ENCODE measurements around the gene PLEKHG5.

PLEKHG5 gene

GRCh38 chr1:6463120-6463412, 28.4 kb downstream of the PLEKHG5 start:
- Histone ChIP-seq H3K4me1 (ENCODE audit: insufficient read depth, poor library complexity, severe bottlenecking) (no peaks in the 10 kb centered on the region), H3K27me3 (ENCODE audit: insufficient read depth, poor library complexity, severe bottlenecking) (no peaks in the 10 kb centered on the region)

GRCh38 chr1:6462412-6463119, 28.9 kb downstream of the PLEKHG5 start:
- Histone ChIP-seq H3K9me3 (ENCODE audit: severe bottlenecking) (no peaks in the 10 kb centered on the region), H3K27me3 (ENCODE audit: insufficient read depth, poor library complexity, severe bottlenecking) (no peaks in the 10 kb centered on the region), H3K27ac (ENCODE audit: poor library complexity, severe bottlenecking) (no peak overlapping the region), H3K4me3 (ENCODE audit: severe bottlenecking) (no peak overlapping the region), H3K4me1 (ENCODE audit: insufficient read depth, poor library complexity, severe bottlenecking) (no peaks in the 10 kb centered on the region), H3K36me3 (ENCODE audit: low read depth) (peaks cover 19% of the 10 kb centered on the region)
- no peak for TF ChIP-seq CTCF (IDR thresholded peaks at IDR 0.05; ENCODE audit: poor library complexity, severe bottlenecking)
- no peak for ATAC-seq (ENCODE audit: low read depth)
- DNase-seq (ENCODE audit: low spot score), result no peak

More at GRCh38 chr1:6463120-6463412, 28.4 kb downstream of the PLEKHG5 start:
- H3K9me3 ChIP-seq (ENCODE audit: severe bottlenecking), result no peaks in the 10 kb centered on the region
- no peak for DNase-seq (ENCODE audit: low spot score)
- H3K36me3 ChIP-seq (ENCODE audit: low read depth), result peaks cover 24% of the 10 kb centered on the region
- ATAC-seq (ENCODE audit: low read depth), result no peak
- no peak for TF ChIP-seq CTCF (IDR thresholded peaks at IDR 0.05; ENCODE audit: poor library complexity, severe bottlenecking)
- H3K4me3 ChIP-seq (ENCODE audit: severe bottlenecking), result no peak overlapping the region
- no peak overlapping the region for H3K27ac ChIP-seq (ENCODE audit: poor library complexity, severe bottlenecking)

DNA sequence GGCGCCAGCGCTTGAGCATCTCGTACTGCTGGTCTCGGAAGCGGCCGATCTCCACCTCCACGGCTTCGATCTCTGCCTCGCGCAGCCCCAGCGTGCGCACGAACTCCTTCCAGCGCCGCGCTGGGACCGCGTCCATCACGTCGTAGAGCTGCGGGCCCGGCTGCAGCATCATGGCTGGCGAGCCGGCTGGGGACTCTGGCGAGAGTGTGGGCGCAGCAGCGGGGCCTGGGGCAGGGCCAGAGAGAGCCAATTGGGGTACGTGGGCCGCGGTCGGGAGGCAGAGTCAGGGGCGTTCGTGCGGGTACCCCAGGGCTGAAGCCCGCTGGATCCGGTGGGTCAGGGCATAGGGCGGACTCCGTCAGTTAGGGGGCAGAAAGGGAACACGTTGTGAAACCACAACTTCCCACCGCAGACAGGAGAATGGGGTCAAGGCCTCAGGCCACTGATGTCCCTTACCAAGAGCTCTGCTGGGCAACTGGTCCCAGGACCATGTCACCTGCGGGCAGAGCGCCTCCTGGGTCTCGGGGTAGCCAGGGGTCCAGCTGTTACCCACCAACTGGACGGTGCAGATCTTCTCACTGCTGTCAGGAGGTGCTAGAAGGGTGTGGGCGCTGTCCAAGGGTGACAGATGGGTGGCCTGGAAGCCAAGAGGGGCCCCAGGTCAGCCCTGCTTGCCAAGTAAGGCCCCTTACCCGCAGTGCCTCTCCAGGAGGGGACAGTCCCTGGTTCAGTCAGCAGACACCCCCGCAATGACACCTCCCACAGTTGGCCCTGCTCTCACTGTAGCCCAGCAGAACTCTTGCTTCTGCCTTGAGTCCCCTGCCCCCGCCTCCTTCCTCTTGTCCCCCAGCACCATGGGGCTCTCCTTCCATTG, 29.7 kb downstream of the PLEKHG5 start:
- H3K27me3 ChIP-seq (ENCODE audit: insufficient read depth, poor library complexity, severe bottlenecking), result no peaks in the 10 kb centered on the region
- TF ChIP-seq CTCF (IDR thresholded peaks at IDR 0.05; ENCODE audit: poor library complexity, severe bottlenecking), result no peak
- no peak overlapping the region for H3K4me3 ChIP-seq (ENCODE audit: severe bottlenecking)
- no peaks in the 10 kb centered on the region for H3K4me1 ChIP-seq (ENCODE audit: insufficient read depth, poor library complexity, severe bottlenecking)
- no peaks in the 10 kb centered on the region for H3K9me3 ChIP-seq (ENCODE audit: severe bottlenecking)
- no peak for DNase-seq (ENCODE audit: low spot score)
- ATAC-seq (ENCODE audit: low read depth), result no peak
- no peak overlapping the region for H3K27ac ChIP-seq (ENCODE audit: poor library complexity, severe bottlenecking)
- H3K36me3 ChIP-seq (ENCODE audit: low read depth), result peaks cover 18% of the 10 kb centered on the region

DNA sequence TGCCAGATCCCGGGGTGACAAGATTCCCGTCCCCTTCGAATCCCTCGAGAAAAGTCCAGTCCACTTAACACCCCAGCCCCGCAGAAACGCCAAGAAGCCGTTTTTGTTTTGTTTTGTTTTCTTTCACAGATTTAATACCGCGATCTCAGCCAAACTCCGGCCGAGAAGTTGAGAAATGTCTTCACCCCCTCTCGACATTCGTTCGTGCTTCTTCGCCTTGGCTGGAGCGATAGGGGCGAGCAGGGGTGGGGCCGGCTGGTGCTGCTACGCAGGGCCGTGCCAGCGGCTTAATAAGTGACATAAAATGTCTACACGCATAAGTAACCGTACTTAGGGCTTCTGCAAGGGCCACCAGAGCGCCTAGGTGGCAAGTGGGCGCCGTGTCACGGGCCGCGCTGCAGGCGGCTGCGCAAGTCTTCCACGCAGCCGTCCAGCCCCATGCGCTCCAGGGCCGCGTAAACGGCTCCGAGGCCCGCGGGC, 30.4 kb downstream of the PLEKHG5 start:
- Histone ChIP-seq H3K36me3 (ENCODE audit: low read depth) (peaks cover 18% of the 10 kb centered on the region), H3K4me3 (ENCODE audit: severe bottlenecking) (no peak overlapping the region), H3K9me3 (ENCODE audit: severe bottlenecking) (no peaks in the 10 kb centered on the region), H3K4me1 (ENCODE audit: insufficient read depth, poor library complexity, severe bottlenecking) (no peaks in the 10 kb centered on the region), H3K27ac (ENCODE audit: poor library complexity, severe bottlenecking) (no peak overlapping the region), H3K27me3 (ENCODE audit: insufficient read depth, poor library complexity, severe bottlenecking) (no peaks in the 10 kb centered on the region)
- ATAC-seq (ENCODE audit: low read depth), result no peak
- TF ChIP-seq CTCF (IDR thresholded peaks at IDR 0.05; ENCODE audit: poor library complexity, severe bottlenecking), result no peak
- DNase-seq (ENCODE audit: low spot score), result no peak

All from RWPE2 (cell line).